Measurements from ENCODE around the gene ADCY5.

The ADCY5 gene

DNA sequence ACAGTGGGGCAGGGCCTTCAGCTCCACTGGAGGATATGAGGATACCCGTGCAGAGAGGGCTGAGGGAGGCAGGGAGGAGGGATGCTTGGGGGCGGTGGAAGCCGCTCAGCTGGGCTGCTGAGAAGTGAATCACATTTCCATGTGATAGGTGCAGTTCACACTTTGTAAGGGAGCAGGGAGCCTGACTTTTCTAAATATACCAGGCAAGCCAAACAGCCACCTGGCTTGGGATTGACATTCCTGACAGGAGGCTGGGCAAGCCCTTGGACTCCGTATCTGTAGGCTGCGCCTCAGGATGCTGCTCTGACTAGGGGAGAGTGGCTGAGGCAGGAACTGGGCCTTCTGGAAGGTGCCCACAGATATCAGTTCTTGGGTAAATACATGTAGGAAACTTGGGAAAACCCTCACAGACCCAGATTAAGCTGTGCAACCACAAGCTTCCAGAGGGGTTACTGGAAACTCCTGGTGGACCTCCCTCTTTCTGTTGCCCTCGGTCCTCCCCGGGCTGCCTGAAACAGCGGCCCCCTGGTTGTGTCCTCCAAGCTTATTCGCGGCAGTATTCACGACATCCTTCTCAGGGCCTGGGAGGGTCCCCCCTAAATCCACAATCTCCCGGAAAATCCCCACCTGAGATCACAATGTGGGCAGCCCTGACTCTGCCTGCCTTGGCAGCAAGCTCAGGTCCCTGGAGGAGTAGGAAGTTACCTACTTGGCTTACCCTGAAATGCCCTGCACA, 33.0 kb upstream of the ADCY5 start:
- no peak overlapping the region for H3K4me3 ChIP-seq (ENCODE audit: low read depth in 1 of 5, low read length in 5 of 5)
- H3K4me1 ChIP-seq (ENCODE audit: control insufficient read depth in 5 of 5, insufficient read depth in 5 of 5, low read length in 5 of 5) = no peaks in the 10 kb centered on the region
- no peak overlapping the region for H3K27ac ChIP-seq (ENCODE audit: low read depth, low read length)
- no peak overlapping the region for H3K9ac ChIP-seq (ENCODE audit: low read length in 5 of 5)
- no peaks in the 10 kb centered on the region for H3K27me3 ChIP-seq (ENCODE audit: control insufficient read depth in 5 of 5, insufficient read depth in 4 of 5, low read length in 5 of 5)
- H3K9me3 ChIP-seq (ENCODE audit: control insufficient read depth in 5 of 5, low read length in 5 of 5) = no peaks in the 10 kb centered on the region
- H3K36me3 ChIP-seq (ENCODE audit: control insufficient read depth in 5 of 5, insufficient read depth in 5 of 5, low read length in 5 of 5) = no peaks in the 10 kb centered on the region

GRCh38 chr3:123481071-123481470, 32.2 kb upstream of the ADCY5 start:
- H3K4me1 ChIP-seq (ENCODE audit: control insufficient read depth in 5 of 5, insufficient read depth in 5 of 5, low read length in 5 of 5) = no peaks in the 10 kb centered on the region
- no peak overlapping the region for H3K4me3 ChIP-seq (ENCODE audit: low read depth in 1 of 5, low read length in 5 of 5)
- no peaks in the 10 kb centered on the region for H3K36me3 ChIP-seq (ENCODE audit: control insufficient read depth in 5 of 5, insufficient read depth in 5 of 5, low read length in 5 of 5)
- no peak overlapping the region for H3K9ac ChIP-seq (ENCODE audit: low read length in 5 of 5)
- no peaks in the 10 kb centered on the region for H3K9me3 ChIP-seq (ENCODE audit: control insufficient read depth in 5 of 5, low read length in 5 of 5)
- no peak overlapping the region for H3K27ac ChIP-seq (ENCODE audit: low read depth, low read length)
- H3K27me3 ChIP-seq (ENCODE audit: control insufficient read depth in 5 of 5, insufficient read depth in 4 of 5, low read length in 5 of 5) = no peaks in the 10 kb centered on the region

- no peak overlapping the region for H3K4me3 ChIP-seq (ENCODE audit: low read depth in 1 of 5, low read length in 5 of 5)
- H3K27ac ChIP-seq (ENCODE audit: low read depth, low read length) = no peak overlapping the region
- H3K27me3 ChIP-seq (ENCODE audit: control insufficient read depth in 5 of 5, insufficient read depth in 4 of 5, low read length in 5 of 5) = peaks cover 0 to 5% (median 0%) of the 10 kb centered on the region in 5 donors
- H3K9ac ChIP-seq (ENCODE audit: low read length in 5 of 5) = no peak overlapping the region
- no peaks in the 10 kb centered on the region for H3K9me3 ChIP-seq (ENCODE audit: control insufficient read depth in 5 of 5, low read length in 5 of 5)
- no peaks in the 10 kb centered on the region for H3K36me3 ChIP-seq (ENCODE audit: control insufficient read depth in 5 of 5, insufficient read depth in 5 of 5, low read length in 5 of 5)
- H3K4me1 ChIP-seq (ENCODE audit: control insufficient read depth in 5 of 5, insufficient read depth in 5 of 5, low read length in 5 of 5) = no peaks in the 10 kb centered on the region
These were observed 31.5 kb upstream of the ADCY5 start for GRCh38 chr3:123480428-123480827.

GRCh38 chr3:123479891-123480290, 31.0 kb upstream of the ADCY5 start:
- peaks cover 0 to 6% (median 0%) of the 10 kb centered on the region in 5 donors for H3K27me3 ChIP-seq (ENCODE audit: control insufficient read depth in 5 of 5, insufficient read depth in 4 of 5, low read length in 5 of 5)
- H3K27ac ChIP-seq (ENCODE audit: low read depth, low read length) = no peak overlapping the region
- no peaks in the 10 kb centered on the region for H3K4me1 ChIP-seq (ENCODE audit: control insufficient read depth in 5 of 5, insufficient read depth in 5 of 5, low read length in 5 of 5)
- no peak overlapping the region for H3K4me3 ChIP-seq (ENCODE audit: low read depth in 1 of 5, low read length in 5 of 5)
- no peaks in the 10 kb centered on the region for H3K9me3 ChIP-seq (ENCODE audit: control insufficient read depth in 5 of 5, low read length in 5 of 5)
- H3K36me3 ChIP-seq (ENCODE audit: control insufficient read depth in 5 of 5, insufficient read depth in 5 of 5, low read length in 5 of 5) = no peaks in the 10 kb centered on the region
- H3K9ac ChIP-seq (ENCODE audit: low read length in 5 of 5) = no peak overlapping the region

DNA sequence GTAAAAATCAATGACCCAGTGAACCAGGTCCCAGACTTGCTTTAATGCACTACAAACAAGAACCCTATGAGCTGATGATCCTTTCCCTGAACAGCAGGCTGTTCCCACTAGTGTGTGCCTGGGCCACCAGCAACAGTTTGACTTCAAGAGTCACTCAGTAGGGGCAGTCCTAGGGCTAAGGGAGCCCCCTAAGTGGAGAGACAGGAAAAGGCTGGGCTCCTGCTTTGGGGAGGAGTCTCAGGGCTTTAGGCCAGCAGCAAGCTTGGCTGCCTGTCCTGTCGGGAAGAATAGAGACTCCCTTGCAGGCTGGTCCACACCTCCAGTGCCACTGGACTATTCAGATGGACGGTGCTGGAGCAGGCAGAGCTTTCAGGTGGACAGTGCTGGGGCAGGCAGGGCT, 29.4 kb upstream of the ADCY5 start:
- Histone ChIP-seq H3K4me3 (ENCODE audit: low read depth in 1 of 5, low read length in 5 of 5) (no peak overlapping the region), H3K36me3 (ENCODE audit: control insufficient read depth in 5 of 5, insufficient read depth in 5 of 5, low read length in 5 of 5) (no peaks in the 10 kb centered on the region), H3K27ac (ENCODE audit: low read depth, low read length) (no peak overlapping the region), H3K4me1 (ENCODE audit: control insufficient read depth in 5 of 5, insufficient read depth in 5 of 5, low read length in 5 of 5) (no peaks in the 10 kb centered on the region), H3K9me3 (ENCODE audit: control insufficient read depth in 5 of 5, low read length in 5 of 5) (no peaks in the 10 kb centered on the region), H3K9ac (ENCODE audit: low read length in 5 of 5) (no peak overlapping the region), H3K27me3 (ENCODE audit: control insufficient read depth in 5 of 5, insufficient read depth in 4 of 5, low read length in 5 of 5) (peaks cover 0 to 6% (median 0%) of the 10 kb centered on the region in 5 donors)

DNA sequence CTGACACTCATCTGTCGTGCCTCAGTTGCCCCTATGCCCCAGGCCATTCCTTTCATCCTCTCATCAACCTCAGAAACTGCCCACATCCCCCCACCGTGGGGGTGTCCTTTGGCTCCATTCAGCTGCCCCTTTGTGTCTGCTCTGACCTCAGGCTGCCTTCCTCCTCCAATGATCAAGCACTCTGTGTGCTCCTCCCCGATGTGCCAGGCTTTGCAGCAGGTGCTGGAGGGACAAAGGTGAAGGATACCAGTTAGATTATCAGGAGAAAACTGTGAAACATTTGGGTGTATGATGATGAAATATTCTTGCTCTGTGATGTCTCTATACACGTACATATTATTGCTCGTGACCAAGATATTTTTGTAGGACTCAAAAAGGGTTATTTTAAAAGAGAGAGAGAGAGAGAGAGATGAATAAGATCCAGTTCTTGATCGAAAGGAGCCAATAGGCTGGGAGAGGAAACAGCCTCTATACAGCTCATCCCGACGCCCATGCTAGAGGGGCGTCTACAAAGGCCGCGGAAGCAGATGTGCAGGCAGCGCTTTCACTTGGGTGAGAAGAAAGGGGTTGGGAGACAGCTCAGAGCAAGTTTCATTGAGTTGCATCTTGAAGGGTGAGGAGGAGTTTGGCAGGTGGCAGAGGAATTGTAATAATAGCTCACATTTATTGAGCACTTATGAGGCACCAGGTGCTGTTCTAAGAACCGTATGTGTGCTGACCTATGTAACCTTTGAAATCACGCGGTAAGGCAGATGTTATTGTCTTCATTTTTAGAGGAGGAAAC, 28.3 kb upstream of the ADCY5 start:
- H3K4me1 ChIP-seq (ENCODE audit: control insufficient read depth in 5 of 5, insufficient read depth in 5 of 5, low read length in 5 of 5) = no peaks in the 10 kb centered on the region
- no peaks in the 10 kb centered on the region for H3K9me3 ChIP-seq (ENCODE audit: control insufficient read depth in 5 of 5, low read length in 5 of 5)
- no peaks in the 10 kb centered on the region for H3K36me3 ChIP-seq (ENCODE audit: control insufficient read depth in 5 of 5, insufficient read depth in 5 of 5, low read length in 5 of 5)
- no peak overlapping the region for H3K27ac ChIP-seq (ENCODE audit: low read depth, low read length)
- H3K9ac ChIP-seq (ENCODE audit: low read length in 5 of 5) = no peak overlapping the region
- no peak overlapping the region for H3K4me3 ChIP-seq (ENCODE audit: low read depth in 1 of 5, low read length in 5 of 5)
- peaks cover 0 to 6% (median 0%) of the 10 kb centered on the region in 5 donors for H3K27me3 ChIP-seq (ENCODE audit: control insufficient read depth in 5 of 5, insufficient read depth in 4 of 5, low read length in 5 of 5)

GRCh38 chr3:123475786-123476185, 26.9 kb upstream of the ADCY5 start:
- Histone ChIP-seq H3K9ac (ENCODE audit: low read length in 5 of 5) (no peak overlapping the region), H3K4me3 (ENCODE audit: low read depth in 1 of 5, low read length in 5 of 5) (no peak overlapping the region), H3K9me3 (ENCODE audit: control insufficient read depth in 5 of 5, low read length in 5 of 5) (no peaks in the 10 kb centered on the region), H3K27ac (ENCODE audit: low read depth, low read length) (no peak overlapping the region), H3K36me3 (ENCODE audit: control insufficient read depth in 5 of 5, insufficient read depth in 5 of 5, low read length in 5 of 5) (no peaks in the 10 kb centered on the region), H3K4me1 (ENCODE audit: control insufficient read depth in 5 of 5, insufficient read depth in 5 of 5, low read length in 5 of 5) (no peaks in the 10 kb centered on the region), H3K27me3 (ENCODE audit: control insufficient read depth in 5 of 5, insufficient read depth in 4 of 5, low read length in 5 of 5) (peaks cover 0 to 6% (median 0%) of the 10 kb centered on the region in 5 donors)

DNA sequence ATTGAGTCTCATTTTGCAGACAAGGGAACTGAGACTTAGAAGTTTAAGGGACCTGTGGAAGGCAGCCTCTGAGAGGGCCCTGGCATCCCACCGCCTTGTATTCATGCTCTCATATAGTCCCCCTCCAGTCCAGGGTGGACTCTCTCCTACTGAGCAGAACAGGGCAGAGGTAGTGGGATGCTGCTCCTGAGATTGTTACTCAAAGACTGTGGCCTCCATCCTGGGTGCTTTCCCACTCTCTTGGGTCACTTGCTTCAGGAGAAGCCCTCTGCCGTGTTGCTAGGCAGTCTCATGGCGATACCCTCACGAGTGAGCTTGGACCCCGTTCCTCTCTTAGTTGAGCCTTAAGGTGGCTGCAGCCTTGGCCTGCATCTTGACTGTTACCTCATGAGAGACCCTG, 22.2 kb upstream of the ADCY5 start:
- Histone ChIP-seq H3K36me3 (ENCODE audit: control insufficient read depth in 5 of 5, insufficient read depth in 5 of 5, low read length in 5 of 5) (no peaks in the 10 kb centered on the region), H3K4me1 (ENCODE audit: control insufficient read depth in 5 of 5, insufficient read depth in 5 of 5, low read length in 5 of 5) (no peaks in the 10 kb centered on the region), H3K9ac (ENCODE audit: low read length in 5 of 5) (no peak overlapping the region), H3K27ac (ENCODE audit: low read depth, low read length) (no peak overlapping the region), H3K4me3 (ENCODE audit: low read depth in 1 of 5, low read length in 5 of 5) (no peak overlapping the region), H3K27me3 (ENCODE audit: control insufficient read depth in 5 of 5, insufficient read depth in 4 of 5, low read length in 5 of 5) (peaks cover 0 to 6% (median 0%) of the 10 kb centered on the region in 5 donors), H3K9me3 (ENCODE audit: control insufficient read depth in 5 of 5, low read length in 5 of 5) (no peaks in the 10 kb centered on the region)

- Histone ChIP-seq H3K27ac (ENCODE audit: low read depth, low read length) (no peak overlapping the region), H3K27me3 (ENCODE audit: control insufficient read depth in 5 of 5, insufficient read depth in 4 of 5, low read length in 5 of 5) (no peaks in the 10 kb centered on the region), H3K36me3 (ENCODE audit: control insufficient read depth in 5 of 5, insufficient read depth in 5 of 5, low read length in 5 of 5) (no peaks in the 10 kb centered on the region), H3K4me3 (ENCODE audit: low read depth in 1 of 5, low read length in 5 of 5) (no peak overlapping the region), H3K9ac (ENCODE audit: low read length in 5 of 5) (no peak overlapping the region), H3K9me3 (ENCODE audit: control insufficient read depth in 5 of 5, low read length in 5 of 5) (no peaks in the 10 kb centered on the region), H3K4me1 (ENCODE audit: control insufficient read depth in 5 of 5, insufficient read depth in 5 of 5, low read length in 5 of 5) (no peaks in the 10 kb centered on the region)
These were observed 20.6 kb upstream of the ADCY5 start for GRCh38 chr3:123469323-123469995.

DNA sequence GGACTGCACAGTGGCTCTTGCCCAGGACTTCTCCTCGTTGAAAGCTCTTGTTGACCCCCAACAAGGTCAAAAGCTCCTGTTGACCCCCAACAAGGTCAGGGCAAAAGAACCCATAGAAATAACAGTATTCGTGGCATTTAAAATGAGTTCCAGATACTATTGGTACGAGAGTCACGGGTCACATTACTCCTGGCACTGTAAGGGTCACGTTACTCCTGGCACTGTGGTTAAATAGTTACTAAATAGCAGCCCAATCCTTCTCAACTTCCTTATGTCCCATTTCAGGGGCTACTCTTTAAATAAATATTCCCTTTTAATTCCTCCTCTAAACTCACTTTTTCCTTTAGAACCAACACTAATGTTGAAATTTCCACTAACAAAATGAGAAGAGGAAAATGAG, 18.2 kb upstream of the ADCY5 start:
- H3K36me3 ChIP-seq (ENCODE audit: control insufficient read depth in 5 of 5, insufficient read depth in 5 of 5, low read length in 5 of 5) = no peaks in the 10 kb centered on the region
- peaks cover 0 to 5% (median 0%) of the 10 kb centered on the region in 5 donors for H3K27me3 ChIP-seq (ENCODE audit: control insufficient read depth in 5 of 5, insufficient read depth in 4 of 5, low read length in 5 of 5)
- H3K4me3 ChIP-seq (ENCODE audit: low read depth in 1 of 5, low read length in 5 of 5) = no peak overlapping the region
- H3K27ac ChIP-seq (ENCODE audit: low read depth, low read length) = no peak overlapping the region
- H3K9me3 ChIP-seq (ENCODE audit: control insufficient read depth in 5 of 5, low read length in 5 of 5) = no peaks in the 10 kb centered on the region
- H3K9ac ChIP-seq (ENCODE audit: low read length in 5 of 5) = no peak overlapping the region
- H3K4me1 ChIP-seq (ENCODE audit: control insufficient read depth in 5 of 5, insufficient read depth in 5 of 5, low read length in 5 of 5) = no peaks in the 10 kb centered on the region

All from subcutaneous abdominal adipose tissue (tissue), 5 donors.